ENCODE measurements around the gene ST7. TPM values are rescaled to one million over a fixed set of nuclear protein-coding genes. Genes with fewer than 3 reads are reported as not detected.

ST7 gene
- total RNA-seq, 2 donors from 2014 or later = 6.1 to 8.0 TPM

DNA sequence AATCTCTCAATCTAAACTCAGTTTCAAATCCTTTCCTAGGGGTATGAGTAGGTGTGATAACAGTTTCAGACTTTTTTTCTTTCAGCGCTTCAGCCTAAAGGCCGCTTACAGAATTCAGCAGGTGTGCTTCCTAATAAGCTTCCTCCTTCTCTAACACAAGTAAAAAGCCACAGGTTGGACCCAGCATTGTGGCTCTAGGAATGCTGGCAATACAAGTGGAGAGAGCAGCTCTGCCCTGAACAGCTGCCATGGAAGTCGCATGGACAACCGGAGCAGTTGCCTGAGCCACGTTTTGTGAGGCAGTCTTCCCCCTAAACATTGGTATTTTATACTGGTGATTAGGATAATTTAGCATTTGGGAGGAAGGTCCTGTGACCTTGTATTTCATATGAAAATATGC, 83.5 kb downstream of the ST7 start:
- Mint-ChIP-seq H3K4me3 (no peak overlapping the region), H3K36me3 (ENCODE audit: low read depth) (no peaks in the 10 kb centered on the region), H3K27me3 (no peaks in the 10 kb centered on the region), H3K27ac (no peak overlapping the region), H3K4me1 (peaks cover 6% of the 10 kb centered on the region)
- no peaks in the 10 kb centered on the region for H3K9me3 ChIP-seq (ENCODE audit: control insufficient read depth, low read length, poor library complexity, severe bottlenecking)
- DNase-seq = no peak
- ATAC-seq = no peak

DNA sequence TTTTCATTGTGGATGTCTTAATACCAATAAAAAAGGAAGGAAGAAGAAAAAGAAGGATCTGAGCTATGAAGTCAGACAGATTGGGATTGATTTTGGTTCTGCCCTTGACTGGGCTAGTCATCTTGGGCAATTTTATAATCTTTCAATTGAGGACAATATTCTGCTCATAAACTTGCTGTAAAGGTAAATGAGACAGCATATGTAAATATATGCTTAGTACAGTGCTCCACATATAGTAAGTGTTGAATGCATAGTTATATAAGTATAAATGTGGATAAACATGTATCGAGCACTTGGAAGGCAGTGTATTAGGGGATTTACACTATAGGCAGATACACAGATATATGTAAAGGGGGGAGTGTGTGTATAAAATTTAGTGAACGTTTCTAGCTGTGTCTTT, 85.1 kb downstream of the ST7 start:
- no peaks in the 10 kb centered on the region for H3K9me3 ChIP-seq (ENCODE audit: control insufficient read depth, low read length, poor library complexity, severe bottlenecking)
- Mint-ChIP-seq H3K36me3 (ENCODE audit: low read depth) (no peaks in the 10 kb centered on the region), H3K27me3 (no peaks in the 10 kb centered on the region), H3K27ac (no peak overlapping the region), H3K4me3 (no peak overlapping the region), H3K4me1 (peaks cover 6% of the 10 kb centered on the region)
- ATAC-seq = no peak
- DNase-seq = no peak

DNA sequence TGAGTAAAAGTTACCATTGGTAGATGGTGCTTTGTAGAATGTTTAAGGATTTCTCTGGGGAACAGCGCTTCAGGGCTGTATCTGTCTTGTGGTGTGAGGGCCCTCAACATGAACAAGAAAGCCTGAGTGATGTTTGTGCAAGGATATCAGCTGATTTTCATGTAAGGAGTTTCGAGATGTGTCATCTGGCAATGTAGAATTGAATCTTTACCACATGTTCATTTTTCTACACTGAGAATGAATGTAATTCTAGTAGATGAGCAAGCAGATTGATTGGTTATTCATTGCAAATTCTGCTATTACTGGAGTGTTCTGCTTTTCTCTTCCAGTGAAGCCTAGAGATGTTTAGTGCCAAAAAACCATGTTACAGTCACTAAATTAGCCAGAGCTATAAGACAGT, 87.7 kb downstream of the ST7 start:
- Mint-ChIP-seq H3K4me1 (peaks cover 5% of the 10 kb centered on the region), H3K27ac (no peak overlapping the region), H3K4me3 (no peak overlapping the region), H3K36me3 (ENCODE audit: low read depth) (no peaks in the 10 kb centered on the region), H3K27me3 (no peaks in the 10 kb centered on the region)
- DNase-seq (no peak), ATAC-seq (no peak)
- H3K9me3 ChIP-seq (ENCODE audit: control insufficient read depth, low read length, poor library complexity, severe bottlenecking) = no peaks in the 10 kb centered on the region

DNA sequence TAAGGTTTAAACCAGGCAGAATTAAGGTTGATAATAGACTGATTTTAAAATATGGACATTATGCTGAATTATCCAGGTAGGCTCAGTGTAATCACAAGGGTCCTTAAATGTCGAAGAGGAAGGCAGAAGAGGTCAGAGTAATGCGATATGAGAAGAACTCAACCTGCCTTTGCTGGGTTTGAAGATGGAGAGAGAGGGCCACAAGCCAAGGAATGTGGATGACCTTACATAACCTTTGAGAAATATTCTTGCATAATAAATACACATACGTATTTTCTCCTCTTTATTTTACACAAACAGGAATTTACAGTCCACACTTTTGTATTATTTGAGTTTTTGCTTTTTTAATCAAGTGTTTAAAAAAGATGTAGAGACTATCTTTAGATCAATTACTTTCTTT, 88.5 kb downstream of the ST7 start:
- DNase-seq (no peak), ATAC-seq (no peak)
- Mint-ChIP-seq H3K27me3 (no peaks in the 10 kb centered on the region), H3K27ac (no peak overlapping the region), H3K4me1 (peaks cover 5% of the 10 kb centered on the region), H3K4me3 (no peak overlapping the region), H3K36me3 (ENCODE audit: low read depth) (no peaks in the 10 kb centered on the region)
- H3K9me3 ChIP-seq (ENCODE audit: control insufficient read depth, low read length, poor library complexity, severe bottlenecking) = no peaks in the 10 kb centered on the region

DNA sequence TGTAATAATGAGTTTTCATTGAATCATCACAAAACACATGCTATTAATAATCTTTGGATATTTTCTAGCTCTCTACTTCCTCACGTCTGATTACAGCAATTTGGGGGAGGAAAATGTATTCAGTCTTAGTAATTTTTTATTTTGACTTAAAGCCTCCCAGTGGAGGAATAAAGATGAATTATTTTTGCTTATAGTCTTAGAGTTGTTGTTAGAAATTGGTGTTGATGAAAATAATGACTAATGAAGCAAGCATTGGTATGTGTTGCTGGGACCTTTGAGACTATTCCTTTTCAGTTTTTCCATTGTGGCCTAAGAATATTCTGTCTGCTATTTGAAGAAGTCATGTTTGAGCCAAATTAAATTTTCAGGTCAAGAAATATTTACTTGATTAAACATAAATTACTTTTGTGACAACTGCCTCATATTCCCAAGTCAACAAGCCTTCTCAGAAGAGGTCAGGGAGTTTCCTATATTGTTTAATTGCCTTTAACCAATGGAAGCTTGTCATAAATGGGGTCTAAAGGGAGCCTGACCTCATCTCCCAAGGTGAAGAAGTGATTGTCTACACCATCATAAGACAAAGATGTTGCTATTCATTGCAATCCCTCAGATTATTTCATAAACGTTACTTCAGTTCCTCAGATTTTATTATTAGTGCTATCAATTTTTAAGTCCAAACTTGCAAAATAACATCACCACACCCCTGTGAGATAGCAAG, 90.0 kb downstream of the ST7 start:
- Mint-ChIP-seq H3K4me3 (no peak overlapping the region), H3K27me3 (no peaks in the 10 kb centered on the region), H3K36me3 (ENCODE audit: low read depth) (no peaks in the 10 kb centered on the region), H3K4me1 (peaks cover 8% of the 10 kb centered on the region), H3K27ac (no peak overlapping the region)
- DNase-seq (no peak), ATAC-seq (no peak)
- H3K9me3 ChIP-seq (ENCODE audit: control insufficient read depth, low read length, poor library complexity, severe bottlenecking) = no peaks in the 10 kb centered on the region

DNA sequence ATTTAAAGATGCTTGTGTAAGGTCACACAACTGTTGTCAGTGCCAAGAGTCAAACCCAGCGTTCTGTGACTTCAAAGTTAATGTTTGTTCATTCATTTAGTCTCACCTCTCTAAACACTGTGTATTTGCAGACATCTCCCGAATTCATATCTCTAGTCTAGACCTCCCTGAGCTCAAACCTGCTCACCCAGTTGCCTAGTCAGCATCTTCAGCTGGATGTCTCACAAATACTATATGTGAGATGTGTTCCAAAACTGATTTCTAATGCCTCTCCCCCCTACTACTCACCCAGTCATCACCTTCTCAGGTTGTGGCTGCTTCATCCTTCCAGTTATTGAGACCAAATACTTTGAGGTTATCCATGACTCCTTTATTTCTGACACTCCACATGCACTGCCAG, 91.4 kb downstream of the ST7 start:
- H3K4me3 Mint-ChIP-seq = no peak overlapping the region
- no peaks in the 10 kb centered on the region for H3K36me3 Mint-ChIP-seq (ENCODE audit: low read depth)
- DNase-seq (no peak), ATAC-seq (no peak)
- H3K27me3 Mint-ChIP-seq = no peaks in the 10 kb centered on the region
- no peak overlapping the region for H3K27ac Mint-ChIP-seq
- H3K4me1 Mint-ChIP-seq = peaks cover 20% of the 10 kb centered on the region
- H3K9me3 ChIP-seq (ENCODE audit: control insufficient read depth, low read length, poor library complexity, severe bottlenecking) = no peaks in the 10 kb centered on the region

DNA sequence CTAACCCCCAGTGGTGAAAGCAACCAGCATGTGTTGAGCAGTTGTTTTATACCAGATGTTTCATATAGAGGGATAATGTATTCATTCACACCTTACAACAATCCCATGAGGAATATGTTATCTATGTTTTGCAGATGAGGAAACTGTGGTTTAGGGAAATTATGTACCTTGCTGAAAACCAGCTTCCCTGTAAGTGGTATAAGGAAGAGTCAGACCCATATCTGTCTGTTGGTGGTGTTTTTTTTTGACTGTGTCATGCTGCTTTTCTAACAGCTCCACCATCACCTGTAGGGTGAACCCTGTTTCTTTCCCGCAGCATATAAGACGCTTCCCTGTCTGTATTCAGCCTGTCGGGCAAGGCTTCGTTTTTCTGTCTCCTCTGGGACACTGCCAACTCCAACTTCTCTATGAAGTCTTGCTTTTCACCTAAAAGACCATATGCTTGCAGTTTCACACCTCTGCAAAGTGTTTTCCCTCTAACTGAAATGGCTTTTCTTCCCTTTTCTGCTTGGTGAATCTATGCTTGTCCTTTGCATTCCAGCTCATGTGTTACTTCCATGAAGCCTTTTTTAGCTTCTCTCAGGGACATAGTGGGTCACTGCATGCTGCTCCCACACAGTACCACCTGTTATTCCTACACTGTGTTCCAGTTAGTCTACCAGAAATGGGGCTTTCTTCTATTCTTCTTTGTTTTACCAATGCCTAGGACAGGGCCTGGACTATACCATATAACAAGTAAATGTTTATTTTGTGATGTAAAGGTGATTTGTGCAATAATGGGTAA, 92.8 kb downstream of the ST7 start:
- H3K27ac Mint-ChIP-seq = no peak overlapping the region
- H3K4me1 Mint-ChIP-seq = peaks cover 21% of the 10 kb centered on the region
- H3K27me3 Mint-ChIP-seq = no peaks in the 10 kb centered on the region
- no peak for ATAC-seq
- no peaks in the 10 kb centered on the region for H3K36me3 Mint-ChIP-seq (ENCODE audit: low read depth)
- H3K9me3 ChIP-seq (ENCODE audit: control insufficient read depth, low read length, poor library complexity, severe bottlenecking) = no peaks in the 10 kb centered on the region
- no peak overlapping the region for H3K4me3 Mint-ChIP-seq
- no peak for DNase-seq

DNA sequence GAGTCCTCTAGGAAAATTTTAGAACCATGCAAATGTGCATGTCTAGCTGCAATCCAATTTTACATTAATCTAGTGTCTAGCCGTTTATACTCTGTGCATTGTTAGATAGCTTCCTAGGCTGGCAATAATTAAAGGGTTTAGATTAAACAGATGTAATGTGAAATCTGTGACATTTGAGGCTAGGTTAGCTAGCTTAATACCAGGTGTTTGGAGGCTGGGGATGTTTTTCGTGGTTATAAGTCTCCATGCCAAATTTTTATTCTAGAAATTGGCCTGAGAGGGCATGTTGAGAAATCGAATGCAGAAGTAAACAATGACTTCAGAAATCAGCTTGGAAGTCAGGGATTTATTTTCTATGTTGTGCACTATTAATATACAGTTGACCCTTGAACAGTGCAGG, 94.2 kb downstream of the ST7 start:
- no peaks in the 10 kb centered on the region for H3K9me3 ChIP-seq (ENCODE audit: control insufficient read depth, low read length, poor library complexity, severe bottlenecking)
- Mint-ChIP-seq H3K4me3 (no peak overlapping the region), H3K4me1 (peaks cover 21% of the 10 kb centered on the region), H3K36me3 (ENCODE audit: low read depth) (no peaks in the 10 kb centered on the region), H3K27me3 (no peaks in the 10 kb centered on the region), H3K27ac (no peak overlapping the region)
- ATAC-seq (no peak), DNase-seq (no peak)

DNA sequence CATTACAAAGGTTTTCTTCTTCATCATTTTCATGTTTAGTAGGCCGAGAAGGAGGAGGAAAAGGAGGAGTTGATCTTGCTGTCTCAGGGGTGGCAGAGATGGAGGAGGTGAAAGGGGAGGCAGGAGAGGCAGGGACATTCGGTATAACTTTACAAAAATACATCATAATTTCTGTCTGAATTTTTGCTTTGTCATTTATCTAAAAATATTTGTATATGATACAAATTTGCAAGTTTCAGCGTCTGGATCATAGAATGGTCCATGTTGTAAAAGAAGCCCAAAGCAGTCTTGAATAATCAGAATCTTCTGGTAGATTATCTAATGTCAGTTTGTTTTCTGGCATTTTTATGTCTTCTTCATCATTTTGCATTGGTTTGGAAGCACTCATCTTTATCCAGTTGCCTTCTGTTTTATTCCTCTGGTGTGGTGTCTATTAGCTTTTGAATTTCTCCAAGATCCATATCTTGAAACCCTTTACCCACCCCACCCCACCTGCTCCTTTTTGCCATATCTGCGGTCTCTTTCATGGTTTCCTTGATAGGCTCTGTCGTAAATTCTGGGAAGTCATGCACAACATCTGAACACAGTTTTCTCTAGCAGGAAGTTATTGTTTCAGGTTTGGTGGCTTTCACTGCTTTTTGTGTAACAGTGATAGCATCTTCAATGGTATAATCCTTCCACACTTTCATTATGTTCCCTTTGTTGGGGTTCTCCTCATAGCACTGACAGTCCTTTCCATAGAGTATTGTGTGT, 95.0 kb downstream of the ST7 start:
- ATAC-seq (peak; percentile 33), DNase-seq (no peak)
- H3K27ac Mint-ChIP-seq = no peak overlapping the region
- H3K4me3 Mint-ChIP-seq = peak overlapping the region; percentile 36
- H3K4me1 Mint-ChIP-seq = peaks cover 21% of the 10 kb centered on the region
- H3K27me3 Mint-ChIP-seq = no peaks in the 10 kb centered on the region
- no peaks in the 10 kb centered on the region for H3K9me3 ChIP-seq (ENCODE audit: control insufficient read depth, low read length, poor library complexity, severe bottlenecking)
- no peaks in the 10 kb centered on the region for H3K36me3 Mint-ChIP-seq (ENCODE audit: low read depth)

DNA sequence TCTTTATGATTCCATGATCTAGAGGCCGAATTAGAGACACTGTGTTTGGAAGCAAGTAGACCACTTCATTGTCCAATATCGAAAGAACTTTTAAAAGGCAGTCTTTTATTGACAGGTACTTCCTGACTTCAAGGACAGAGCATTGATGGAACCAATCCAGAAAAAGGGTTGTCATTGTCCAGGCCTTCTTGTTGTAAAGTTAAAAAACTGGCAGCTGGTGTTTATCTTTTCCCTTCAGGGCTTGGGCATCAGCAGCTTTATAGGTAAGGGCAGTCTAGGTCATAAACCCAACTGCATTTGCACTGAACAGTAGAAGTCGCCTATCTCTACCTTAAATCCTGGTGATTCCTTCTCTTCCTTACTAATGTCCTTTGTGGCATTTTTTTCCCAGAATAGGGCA, 95.6 kb downstream of the ST7 start:
- Mint-ChIP-seq H3K36me3 (ENCODE audit: low read depth) (peaks cover 2% of the 10 kb centered on the region), H3K27ac (no peak overlapping the region), H3K4me1 (peaks cover 19% of the 10 kb centered on the region), H3K4me3 (peak overlapping the region; percentile 53), H3K27me3 (no peaks in the 10 kb centered on the region)
- H3K9me3 ChIP-seq (ENCODE audit: control insufficient read depth, low read length, poor library complexity, severe bottlenecking) = no peaks in the 10 kb centered on the region
- DNase-seq (no peak), ATAC-seq (no peak)

DNA sequence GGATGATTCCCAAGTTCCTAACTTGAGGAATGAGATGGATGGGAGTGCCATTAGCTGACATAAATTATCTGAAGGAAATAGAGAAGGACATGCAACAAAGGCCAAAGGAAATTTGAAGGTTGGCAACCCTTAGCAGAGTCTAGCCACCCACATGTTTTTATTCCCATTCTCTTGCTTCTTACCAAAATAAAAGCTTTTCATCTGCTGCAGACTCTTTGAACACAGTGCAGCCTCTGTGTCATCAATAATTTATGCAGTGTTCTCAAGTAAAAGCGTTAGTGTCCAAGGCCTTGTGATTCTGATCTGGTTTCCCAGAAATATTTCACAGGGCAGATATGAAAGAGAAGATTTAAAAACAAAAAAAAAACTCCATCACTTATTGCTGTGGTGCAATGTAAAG, 98.5 kb downstream of the ST7 start:
- Mint-ChIP-seq H3K4me3 (no peak overlapping the region), H3K4me1 (peaks cover 16% of the 10 kb centered on the region), H3K27ac (no peak overlapping the region), H3K36me3 (ENCODE audit: low read depth) (peaks cover 2% of the 10 kb centered on the region), H3K27me3 (no peaks in the 10 kb centered on the region)
- DNase-seq = no peak
- ATAC-seq = no peak
- no peaks in the 10 kb centered on the region for H3K9me3 ChIP-seq (ENCODE audit: control insufficient read depth, low read length, poor library complexity, severe bottlenecking)

DNA sequence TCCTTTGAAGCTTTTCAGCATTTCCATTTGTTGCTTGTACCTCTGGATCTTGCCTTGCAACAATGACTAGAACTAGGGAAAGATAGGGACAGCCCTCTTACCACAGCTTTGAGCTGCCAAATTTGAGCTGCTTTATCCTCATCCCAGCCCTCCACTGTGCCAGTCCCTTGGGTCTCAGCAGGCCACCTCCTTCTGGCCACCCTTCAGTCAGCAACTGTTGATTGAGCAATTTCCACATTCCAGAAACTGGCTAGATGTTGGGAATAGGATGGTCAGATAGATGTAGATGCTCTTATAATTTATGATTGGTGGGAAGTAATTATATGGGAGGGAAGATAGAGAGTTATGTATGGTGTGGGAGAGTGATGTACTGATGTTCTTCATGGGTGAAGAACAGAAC, 100.1 kb downstream of the ST7 start:
- H3K36me3 Mint-ChIP-seq (ENCODE audit: low read depth) = peaks cover 2% of the 10 kb centered on the region
- peaks cover 11% of the 10 kb centered on the region for H3K4me1 Mint-ChIP-seq
- no peaks in the 10 kb centered on the region for H3K9me3 ChIP-seq (ENCODE audit: control insufficient read depth, low read length, poor library complexity, severe bottlenecking)
- no peaks in the 10 kb centered on the region for H3K27me3 Mint-ChIP-seq
- ATAC-seq = no peak
- no peak overlapping the region for H3K4me3 Mint-ChIP-seq
- H3K27ac Mint-ChIP-seq = no peak overlapping the region
- DNase-seq = no peak

DNA sequence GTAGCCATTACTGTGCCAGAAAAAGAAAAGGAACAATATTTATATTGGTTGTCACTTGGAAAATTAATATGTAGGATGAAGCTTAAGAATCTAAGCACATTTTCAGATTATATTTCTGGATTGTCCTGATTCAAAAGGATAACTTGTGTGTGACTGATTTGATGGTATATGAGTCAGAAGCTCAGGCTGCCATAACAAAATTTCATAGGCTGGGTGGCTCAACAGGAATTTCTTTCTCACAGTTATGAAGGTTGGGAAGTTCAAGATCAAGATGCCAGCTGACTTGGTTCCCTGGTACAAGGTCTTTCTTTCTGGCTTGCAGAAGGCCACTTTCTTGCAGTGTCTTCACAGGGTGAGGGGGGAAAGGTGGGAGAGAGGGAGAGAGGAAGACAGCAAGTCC, 108.5 kb downstream of the ST7 start:
- Mint-ChIP-seq H3K27ac (no peak overlapping the region), H3K36me3 (ENCODE audit: low read depth) (no peaks in the 10 kb centered on the region)

More for the DNA sequence above, 108.5 kb downstream of the ST7 start:
- DNase-seq (no peak), ATAC-seq (no peak)
- Mint-ChIP-seq H3K4me1 (no peaks in the 10 kb centered on the region), H3K27me3 (no peaks in the 10 kb centered on the region), H3K4me3 (no peak overlapping the region)
- H3K9me3 ChIP-seq (ENCODE audit: control insufficient read depth, low read length, poor library complexity, severe bottlenecking) = no peaks in the 10 kb centered on the region

All from T-helper 17 cell (primary cell).